CD4-positive, alpha-beta T cell treated with Interleukin-15 for 4 hours (primary cell): Measurements from ENCODE around the gene SLC66A3.
"Not testable (repeated sequence)": the region's sequence is repeated elsewhere in the genome, so short reads cannot be mapped to it uniquely, and the experiment has no call there.

Source experiments
- DNase-seq: peaks from one replicate; pipeline ENCODE4 v3.0.0-alpha.2; 2020; ENCODE audit warnings: low spot score

The SLC66A3 gene

DNA sequence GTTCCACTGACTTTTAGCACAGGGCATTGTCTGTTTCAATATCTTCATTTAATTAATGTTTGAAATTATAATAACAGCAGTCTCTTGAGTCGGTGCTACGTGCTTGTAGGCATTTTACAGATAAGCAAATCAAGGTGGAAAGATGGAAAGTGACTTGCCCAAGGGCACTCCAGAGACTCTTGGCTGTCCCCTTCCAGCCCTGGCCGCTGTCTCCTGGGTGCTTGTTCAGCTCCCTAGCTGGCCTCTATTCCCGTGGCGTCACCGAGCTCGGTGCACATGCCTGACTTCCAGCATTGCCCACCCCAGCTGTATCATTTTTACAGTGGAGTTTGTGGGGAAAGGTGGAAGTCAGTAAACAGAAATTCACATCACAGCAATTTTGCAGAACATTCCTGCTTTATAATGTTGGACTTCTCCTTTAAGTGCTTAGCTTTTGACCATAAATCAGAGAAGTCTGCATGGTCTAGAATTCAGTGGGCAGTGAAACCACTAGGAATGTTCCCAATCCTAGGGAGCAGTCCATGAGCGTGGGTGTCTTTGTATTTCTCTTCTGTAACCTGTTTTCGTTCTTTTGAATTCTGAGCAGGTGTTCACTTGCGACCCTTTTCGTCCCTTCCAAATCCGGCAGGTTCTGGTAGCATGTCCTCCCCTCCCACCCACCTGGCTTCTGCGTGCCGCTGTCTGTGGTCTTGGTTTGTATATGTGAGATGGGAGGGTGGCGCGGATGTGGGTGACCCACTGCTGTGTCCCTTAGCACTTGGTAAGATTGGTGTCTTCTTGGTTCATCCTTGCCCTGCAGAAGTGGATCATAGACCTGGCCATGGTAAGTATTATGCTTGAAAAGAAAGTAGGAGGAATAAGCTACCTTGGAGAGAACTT is 8.4 kb downstream of the SLC66A3 start:
- no peak for DNase-seq

DNA sequence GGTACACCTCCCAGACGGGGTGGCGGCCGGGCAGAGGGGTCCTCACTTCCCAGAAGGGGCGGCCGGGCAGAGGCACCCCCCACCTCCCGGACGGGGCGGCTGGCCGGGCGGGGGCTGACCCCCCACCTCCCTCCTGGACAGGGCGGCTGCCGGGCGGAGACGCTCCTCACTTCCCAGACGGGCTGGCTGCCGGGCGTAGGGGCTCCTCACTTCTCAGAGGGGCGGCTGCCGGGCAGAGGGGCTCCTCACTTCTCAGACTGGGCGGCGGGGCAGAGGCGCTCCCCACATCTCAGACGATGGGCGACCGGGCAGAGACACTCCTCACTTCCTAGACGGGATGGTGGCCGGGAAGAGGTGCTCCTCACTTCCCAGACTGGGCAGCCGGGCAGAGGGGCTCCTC is 9.8 kb downstream of the SLC66A3 start:
- not testable (repeated sequence) for DNase-seq

DNA sequence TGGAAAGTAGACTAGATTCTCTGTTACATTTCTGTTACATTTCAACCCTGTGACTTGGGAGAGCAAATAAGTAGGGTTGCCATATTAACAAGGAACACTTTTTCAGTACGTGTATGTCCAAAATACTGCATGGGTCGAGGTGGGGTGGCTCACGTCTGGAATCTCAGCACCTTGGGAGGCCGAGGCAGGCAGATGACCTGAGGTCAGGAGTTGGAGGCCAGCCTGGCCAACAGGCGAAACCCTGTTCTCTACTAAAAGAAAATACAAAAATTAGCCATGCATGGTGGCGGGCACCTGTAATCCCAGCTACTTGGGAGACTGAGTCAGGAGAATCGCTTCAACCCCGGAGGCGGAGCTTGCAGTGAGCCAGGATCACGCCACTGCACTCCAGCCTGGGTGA is 11.2 kb downstream of the SLC66A3 start:
- no peak for DNase-seq

DNA sequence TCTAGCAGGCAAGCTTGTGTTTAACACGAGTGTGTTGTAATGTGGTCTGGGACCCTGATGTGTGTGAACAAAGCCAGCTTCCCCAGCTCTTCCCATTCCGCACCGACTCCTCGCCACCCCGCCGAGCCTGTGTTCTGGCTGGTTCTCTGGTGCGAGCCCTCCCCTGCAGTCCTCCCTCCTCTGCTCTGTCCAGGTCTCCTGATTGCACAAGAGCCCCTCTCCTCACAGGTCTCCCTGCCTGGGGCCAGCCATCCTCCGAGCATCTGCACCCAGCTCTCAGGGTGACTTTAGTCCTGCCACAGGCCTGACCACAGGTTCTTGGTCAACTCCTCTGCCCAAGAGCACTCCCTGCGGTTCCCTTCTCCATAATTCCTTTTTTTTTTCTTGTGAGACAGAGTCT is 13.2 kb downstream of the SLC66A3 start:
- DNase-seq, result no peak

DNA sequence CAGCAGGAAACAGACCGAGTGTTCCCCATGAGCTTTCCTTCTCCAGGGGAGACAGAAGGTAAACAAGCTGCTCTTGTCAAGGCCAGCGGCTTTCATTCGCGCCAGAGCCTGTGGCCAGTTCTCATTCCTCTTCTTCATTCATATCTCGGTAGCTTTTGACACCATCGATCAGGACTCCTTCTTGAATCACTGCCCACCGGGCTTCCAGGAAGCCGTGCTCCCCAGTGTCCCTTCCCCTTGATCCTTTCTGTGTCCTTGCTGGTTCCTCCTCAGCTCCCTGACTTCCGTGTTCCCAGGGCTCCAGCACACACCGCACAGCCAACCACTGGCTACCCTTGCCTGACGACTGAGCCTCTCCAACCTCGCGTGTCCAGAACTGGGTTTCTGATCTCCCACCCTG is 14.1 kb downstream of the SLC66A3 start:
- no peak for DNase-seq

DNA sequence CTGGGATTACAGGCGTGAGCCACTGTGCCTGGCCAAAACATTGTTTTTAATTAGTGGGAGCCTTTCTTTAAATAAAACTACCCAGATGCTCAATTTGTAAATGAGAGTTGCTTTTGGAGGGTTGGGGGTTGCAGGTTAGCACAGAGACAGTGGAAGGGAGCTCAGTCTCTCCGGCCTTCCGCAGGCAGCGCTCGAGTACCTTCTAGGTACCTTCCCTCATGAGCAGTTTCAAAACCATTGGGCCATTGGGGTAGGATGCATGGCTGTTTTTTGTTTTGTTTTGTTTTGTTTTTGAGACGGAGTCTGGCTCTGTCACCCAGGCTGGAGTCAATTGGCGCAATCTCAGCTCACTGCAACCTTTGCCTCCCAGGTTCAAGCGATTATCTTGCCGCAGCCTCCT is 19.0 kb downstream of the SLC66A3 start:
- no peak for DNase-seq

DNA sequence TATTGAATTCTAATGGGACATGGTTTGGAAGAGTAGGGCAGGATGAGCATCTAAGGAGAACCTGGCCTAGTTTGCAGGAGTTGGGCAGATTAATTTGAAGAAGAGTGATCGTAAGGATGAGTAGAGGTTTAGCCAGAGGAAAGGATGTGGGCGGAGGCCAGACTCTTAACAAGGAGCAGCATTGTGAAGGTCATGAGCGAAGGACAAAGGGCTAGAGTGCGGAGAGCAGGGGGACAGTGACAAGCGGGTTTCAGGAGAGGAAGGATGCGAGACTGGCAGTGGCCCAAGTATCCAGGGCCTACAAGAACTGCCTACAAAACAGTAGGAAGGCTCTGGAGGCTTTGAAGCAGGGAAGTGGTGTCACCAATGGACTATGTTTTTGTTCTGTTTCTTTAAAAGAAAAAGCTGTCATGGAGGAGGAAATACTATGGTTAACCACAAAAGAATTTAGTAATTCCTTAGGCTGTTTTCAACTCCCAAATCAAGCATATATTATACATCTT is 20.1 kb downstream of the SLC66A3 start:
- DNase-seq, result no peak

DNA sequence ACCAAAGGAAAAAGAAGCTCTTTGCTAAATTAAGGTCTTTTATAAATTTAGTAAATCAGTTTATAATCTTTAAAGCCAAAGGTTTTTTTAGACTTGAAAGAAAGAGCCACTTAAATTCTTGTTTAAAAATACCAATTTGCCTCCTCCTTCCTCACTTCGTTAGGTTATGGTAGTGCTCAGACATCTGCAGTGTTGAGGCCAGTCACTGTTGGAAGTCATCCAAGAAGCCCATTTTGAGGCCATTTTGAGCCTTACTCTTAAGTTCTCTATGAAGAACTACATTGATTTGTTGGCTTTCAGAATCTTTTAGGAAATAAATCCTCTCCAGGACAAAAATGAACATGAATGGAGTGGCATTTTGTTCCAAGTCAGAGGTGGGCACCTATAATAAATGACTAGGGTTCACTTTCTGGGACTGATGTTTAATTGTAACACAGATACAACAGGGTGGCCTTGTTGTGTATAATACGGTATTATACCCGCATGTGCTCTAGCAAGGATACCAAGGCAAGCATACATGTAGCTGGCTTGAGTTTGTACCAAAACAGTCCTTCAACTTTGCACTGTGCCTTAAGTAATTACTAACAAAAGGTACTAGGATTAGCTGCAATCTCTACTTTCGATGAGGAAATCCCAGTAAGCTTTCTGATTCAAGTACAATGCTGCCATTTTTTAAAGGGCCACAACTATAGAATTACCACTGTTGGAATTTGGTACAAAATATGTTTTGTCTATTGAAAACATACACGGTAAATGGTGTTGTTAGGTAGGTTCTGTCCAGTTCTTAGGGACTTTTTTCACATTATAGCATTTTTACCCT is 22.8 kb downstream of the SLC66A3 start:
- DNase-seq, result no peak

DNA sequence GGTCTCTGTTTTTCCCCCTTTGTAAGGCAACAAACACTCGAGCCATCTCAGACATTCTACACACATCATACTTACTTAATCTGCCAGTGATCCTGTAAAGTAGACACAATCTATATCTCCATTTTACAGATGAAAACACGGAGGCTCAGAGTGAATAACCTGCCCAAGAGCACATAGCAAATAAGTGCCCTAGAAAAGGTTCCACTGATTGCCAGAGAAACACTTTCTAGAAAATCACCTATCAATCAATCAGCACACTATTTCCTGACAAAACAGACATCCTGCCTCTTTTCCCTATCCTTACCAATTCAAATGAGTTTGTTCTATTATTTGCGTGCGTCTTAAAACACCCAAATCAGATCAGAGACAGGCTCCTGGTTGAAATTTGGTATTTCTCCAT is 23.9 kb downstream of the SLC66A3 start:
- DNase-seq, result no peak

DNA sequence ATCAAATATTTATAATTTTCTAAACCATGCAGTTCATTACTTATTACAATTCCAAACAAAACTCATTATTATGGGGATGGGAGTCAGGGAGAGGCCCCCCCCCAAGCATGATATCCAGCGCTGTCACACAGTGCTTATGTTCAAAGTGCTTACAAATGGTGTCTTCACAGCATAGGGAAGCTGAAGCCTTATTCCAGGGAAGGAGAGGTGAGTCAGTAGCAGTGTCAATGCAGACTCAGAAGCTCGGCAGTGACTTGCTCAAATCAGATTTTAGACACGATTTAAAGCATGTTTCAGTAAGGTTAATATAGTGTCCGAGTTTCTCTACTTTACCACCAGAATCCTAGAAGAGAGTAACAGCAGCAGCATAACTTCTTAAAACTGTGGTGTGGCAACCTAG is 24.6 kb downstream of the SLC66A3 start:
- no peak for DNase-seq

DNA sequence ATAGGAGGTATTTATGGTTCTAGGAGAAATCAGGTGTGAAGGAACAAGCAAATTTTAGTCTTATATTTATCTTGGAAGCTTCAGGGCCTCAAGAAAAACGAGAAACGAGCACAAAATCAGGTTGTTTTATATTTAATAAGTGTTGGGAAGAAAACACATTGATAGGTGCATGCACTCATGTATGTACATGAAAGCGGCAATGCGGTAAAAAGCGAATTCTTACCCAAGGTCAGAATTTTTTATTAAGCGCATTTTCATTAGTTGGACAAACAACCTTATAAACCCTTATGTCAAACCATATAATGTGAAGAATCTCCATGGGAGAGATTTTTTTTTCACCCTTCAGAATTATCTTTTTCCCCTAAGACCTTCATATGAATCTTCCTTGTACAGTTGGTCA is 25.4 kb downstream of the SLC66A3 start:
- no peak for DNase-seq

DNA sequence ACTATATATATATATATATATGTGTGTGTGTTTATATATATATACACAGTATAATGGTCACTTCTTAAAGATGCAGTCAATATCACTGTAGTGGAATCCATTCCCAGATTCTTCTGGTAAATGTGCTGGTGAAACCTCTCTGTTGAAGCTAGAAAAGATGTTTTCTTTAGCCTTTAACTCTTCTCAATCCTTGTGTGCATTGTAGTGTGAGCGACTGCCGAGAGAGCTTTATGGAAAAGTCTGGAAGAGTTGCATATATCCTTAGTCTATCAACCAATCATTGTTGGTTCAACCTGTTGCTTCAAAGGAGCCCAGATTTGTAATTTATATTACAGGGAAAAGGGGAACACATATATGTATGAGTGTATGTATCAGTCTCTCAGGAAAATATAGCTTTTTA is 27.7 kb downstream of the SLC66A3 start:
- no peak for DNase-seq

DNA sequence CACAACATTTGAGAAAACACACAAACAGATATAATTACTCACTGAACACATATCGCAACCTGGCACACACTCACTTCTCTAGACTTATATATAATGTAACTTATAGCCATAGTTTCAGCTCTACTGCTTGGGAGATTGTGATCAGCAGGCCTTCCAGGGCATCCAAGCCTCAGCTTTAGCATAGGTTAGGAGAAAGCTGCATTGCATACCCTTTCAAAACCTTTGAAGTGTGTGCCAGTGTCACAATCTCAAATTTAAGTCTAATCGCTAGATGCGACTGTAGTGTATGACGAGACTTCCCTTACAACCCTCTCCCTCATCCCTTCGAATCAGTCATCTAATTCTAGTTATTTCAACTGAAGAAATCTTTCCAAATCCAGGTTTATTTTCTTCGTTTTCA is 30.9 kb downstream of the SLC66A3 start:
- no peak for DNase-seq

DNA sequence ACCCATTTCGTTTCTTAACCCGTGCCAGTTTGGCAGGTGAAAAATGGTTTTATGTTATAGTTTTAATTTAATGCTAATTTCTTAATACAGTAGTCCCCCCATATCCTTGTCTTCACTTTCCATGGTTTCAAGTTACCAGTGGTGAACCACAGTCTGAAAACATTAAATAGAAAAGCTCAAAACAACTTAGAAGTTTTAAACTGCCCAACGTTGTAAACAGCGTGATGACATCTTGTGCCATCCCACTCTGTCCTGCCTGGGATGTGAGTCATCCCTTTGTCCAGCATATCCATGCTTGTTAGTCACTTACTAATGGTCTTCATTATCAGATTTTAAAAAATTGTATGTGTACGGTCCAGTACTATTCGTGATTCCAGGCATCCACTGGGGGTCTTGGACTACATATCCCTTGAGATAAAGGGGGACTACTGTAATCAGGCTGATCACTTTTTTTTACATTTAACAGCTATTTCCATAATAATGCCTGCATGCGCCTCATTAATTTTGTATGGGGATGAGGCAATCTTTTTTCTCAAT is 31.9 kb downstream of the SLC66A3 start:
- DNase-seq, result no peak

DNA sequence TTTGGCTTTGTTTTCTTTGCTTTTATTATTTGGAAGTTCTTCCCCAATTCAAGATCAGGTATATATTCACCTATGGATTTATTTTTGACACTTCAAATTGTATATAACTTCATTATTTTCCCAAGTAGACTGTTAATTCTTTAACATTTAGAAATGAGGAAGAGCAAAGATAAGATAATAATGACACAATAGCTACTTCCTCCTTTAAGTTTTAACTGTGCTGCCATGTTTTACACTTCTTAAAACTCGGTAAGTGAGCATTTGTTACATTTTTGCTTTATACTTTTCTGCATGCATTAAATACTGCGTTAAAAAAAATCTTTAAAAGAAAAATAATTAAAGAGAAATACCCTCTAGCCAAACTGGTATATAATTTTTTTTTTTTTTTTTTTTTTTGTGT is 32.5 kb downstream of the SLC66A3 start:
- no peak for DNase-seq

DNA sequence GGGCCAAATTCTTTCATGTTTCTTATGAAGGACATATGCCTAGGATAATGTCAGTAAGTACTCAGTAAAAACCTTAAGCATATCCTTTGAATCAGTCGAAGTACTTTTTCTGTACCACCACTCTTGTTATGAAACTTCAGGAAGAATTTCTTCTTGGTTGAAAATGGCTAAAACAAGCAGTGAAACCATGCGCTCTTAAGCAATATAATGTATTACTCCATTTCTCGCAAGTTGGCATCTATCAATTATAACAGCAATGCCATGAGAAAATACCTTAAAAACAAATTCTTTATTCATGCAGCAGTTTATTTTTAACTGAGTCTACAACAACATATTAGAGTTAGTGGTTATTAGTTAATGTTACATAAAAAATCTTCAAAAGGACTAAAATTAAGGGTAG is 41.0 kb downstream of the SLC66A3 start:
- no peak for DNase-seq

DNA sequence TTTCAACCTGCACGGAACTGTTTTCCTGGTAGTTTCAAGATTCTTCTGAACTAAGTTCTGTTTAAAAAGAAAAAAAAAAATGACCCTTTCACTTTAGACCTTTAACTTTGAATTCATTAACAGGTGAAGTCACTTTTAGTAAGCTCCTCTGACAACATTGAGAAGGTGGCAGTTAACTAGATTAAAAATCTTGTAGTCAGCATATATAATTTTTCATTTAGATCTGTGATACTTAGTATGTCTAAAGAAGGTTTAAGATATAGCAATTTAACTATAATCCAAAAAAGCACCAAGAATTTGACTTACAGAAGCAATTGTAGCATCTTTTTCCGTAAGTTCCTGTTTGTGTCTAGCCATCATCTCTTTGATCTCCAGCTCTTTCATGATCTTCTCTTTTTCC is 45.4 kb downstream of the SLC66A3 start:
- DNase-seq, result no peak

DNA sequence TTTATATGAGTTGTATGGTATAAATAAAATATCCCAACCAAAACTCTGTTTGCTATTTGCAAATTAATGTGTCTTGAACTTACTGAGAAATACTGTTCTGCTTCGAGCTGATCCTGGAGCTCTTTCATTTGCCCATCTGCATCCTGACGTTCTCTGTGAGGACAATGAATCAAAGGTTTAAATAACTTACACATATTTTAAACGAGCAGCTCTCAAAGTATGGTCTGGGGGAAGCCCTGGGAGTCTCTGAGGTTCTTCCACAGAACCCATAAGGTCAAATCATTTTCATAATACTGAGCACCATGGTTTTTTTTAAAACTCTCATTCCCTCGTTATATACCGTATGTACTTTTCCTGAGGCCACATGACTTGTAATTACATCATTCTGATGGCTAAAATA is 46.7 kb downstream of the SLC66A3 start:
- no peak for DNase-seq

DNA sequence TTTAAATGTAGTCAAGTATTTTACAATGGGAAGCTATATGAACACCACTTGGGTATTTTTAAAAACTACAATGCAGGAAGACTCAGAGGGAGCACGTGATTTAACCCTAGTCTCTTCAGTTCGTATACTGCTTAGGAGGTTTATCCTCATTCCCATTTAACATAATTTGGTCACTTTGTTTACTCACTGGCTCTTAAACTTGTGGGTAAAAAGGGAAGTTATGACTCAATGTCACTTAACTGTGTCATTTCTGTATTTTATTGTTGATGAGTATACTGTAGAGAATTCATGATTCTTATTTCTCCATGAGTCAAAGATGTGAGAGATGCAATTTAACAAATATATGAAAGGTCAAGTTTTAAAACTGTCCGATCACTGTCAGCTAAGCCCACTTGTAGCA is 48.2 kb downstream of the SLC66A3 start:
- peak; percentile 2 for DNase-seq

DNA sequence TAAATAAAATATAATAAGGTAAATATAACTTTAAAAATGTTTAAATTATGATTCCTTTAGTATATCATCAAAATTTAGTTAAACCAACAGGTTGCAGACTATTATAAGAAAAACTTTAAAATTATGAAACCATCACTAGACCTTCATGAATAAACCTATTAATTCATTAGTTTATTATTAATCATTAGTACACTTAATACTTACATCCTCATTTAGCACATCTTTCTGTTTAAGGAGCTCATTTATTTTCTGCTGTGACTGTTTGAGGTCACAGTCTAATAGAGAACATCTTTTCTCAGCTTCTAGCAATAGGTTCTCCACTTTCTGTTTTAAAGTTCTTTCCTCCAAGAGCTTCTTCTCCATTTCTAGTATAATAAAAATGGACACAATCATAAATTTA is 52.8 kb downstream of the SLC66A3 start:
- no peak for DNase-seq

DNA sequence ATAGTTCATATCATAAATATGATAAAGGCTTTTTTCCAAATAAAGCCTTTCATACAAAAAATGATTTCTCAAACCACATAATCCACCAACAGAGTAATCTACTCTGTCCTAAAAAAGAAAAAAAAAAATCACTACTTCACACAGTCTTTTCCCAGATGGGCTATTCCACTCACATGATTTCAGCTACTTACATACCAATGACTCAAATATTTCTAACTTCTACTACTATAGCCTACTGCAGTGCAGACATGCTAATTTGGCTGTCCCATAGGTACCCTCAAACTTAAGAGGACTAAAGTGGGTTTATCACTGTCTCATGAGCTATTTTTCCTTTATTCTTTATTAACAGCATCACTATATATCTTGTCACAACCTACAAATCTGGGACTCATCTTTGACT is 57.4 kb downstream of the SLC66A3 start:
- no peak for DNase-seq

DNA sequence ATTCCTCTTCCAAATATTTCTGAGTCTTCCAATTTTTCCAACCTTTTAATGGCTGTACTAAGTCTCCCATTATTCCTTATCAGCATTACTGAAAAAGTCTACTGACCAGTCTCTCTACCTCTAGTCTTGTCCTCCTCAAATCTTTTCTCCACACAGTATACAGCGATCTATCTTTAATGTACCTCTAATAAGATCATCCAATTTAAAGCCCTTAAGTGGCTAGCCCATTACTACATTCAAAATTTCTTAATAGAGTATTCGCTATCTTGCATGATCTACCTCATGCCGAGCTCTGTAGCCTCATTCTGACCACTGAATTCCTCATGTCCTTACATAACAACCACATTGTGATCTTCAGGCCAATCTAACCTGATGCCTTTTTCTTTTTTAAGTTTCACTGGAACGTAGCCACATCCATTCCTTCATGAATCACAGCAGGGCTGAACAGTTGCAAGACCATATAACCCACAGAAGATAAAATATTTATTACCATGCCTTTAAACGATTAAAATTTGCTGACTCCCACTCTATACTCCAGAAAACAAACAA is 57.9 kb downstream of the SLC66A3 start:
- DNase-seq, result no peak

DNA sequence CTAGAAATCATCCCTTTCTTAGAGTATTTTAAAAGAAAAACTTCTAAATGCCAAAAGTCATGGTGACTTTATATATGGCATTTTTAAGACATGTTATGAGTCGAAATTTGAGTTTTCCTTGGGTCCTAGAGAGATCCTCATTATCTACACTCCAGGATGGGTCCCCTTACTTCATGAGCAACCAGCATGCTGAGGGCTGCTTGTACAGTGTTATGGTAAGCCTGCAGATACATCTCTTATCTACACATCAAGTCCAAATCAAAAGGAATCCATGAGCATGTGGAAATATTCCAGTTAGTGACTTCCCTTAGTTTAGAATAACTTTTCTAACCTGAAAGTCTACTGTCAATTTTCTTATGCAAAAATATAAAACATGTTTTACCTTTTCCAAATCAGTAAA is 58.7 kb downstream of the SLC66A3 start:
- DNase-seq, result no peak
